HUES6 (cell line): ENCODE data around the gene ANO1.

Experiments used
- H3K27ac ChIP-seq: 2 replicates; pipeline ENCODE4 v1.7.0; 2013; ENCODE audit warnings: low read depth, mild to moderate bottlenecking, low read length, inconsistent platforms
- H3K27me3 ChIP-seq: 2 replicates; pipeline ENCODE4 v1.6.1; 2013; ENCODE audit warnings: low read length; ENCODE audit not compliant: control insufficient read depth, insufficient read depth
- H3K36me3 ChIP-seq: 2 replicates; pipeline ENCODE4 v1.6.1; 2013; ENCODE audit warnings: low read length; ENCODE audit not compliant: control insufficient read depth, insufficient read depth
- H3K4me1 ChIP-seq: 2 replicates; pipeline ENCODE4 v1.6.1; 2013; ENCODE audit warnings: low read length; ENCODE audit not compliant: control insufficient read depth, insufficient read depth
- H3K4me3 ChIP-seq: 2 replicates; pipeline ENCODE4 v1.5.1; 2013; ENCODE audit warnings: low read depth, low read length
- H3K9ac ChIP-seq: one replicate; pipeline ENCODE4 v1.6.1; 2013; ENCODE audit warnings: mild to moderate bottlenecking, low read length
- H3K9me3 ChIP-seq: 2 replicates; pipeline ENCODE4 v1.6.1; 2013; ENCODE audit warnings: low read depth, low read length; ENCODE audit not compliant: control insufficient read depth, insufficient read depth

Gene ANO1

GRCh38 chr11:70036971-70037882 is 40.9 kb upstream of the ANO1 start:
- Histone ChIP-seq H3K27me3 (peaks cover 7% of the 10 kb centered on the region; the same call in 1 of the 2 replicates), H3K36me3 (no peaks in the 10 kb centered on the region), H3K27ac (no peak overlapping the region), H3K9me3 (peaks cover 46% of the 10 kb centered on the region), H3K4me1 (peaks cover 9% of the 10 kb centered on the region; the same call in 1 of the 2 replicates), H3K4me3 (no peak overlapping the region), H3K9ac (no peak overlapping the region)

- Histone ChIP-seq H3K27ac (no peak overlapping the region), H3K9ac (no peak overlapping the region), H3K4me3 (no peak overlapping the region), H3K36me3 (no peaks in the 10 kb centered on the region), H3K9me3 (peaks cover 53% of the 10 kb centered on the region), H3K4me1 (peaks cover 9% of the 10 kb centered on the region; the same call in 1 of the 2 replicates), H3K27me3 (peaks cover 3% of the 10 kb centered on the region; the same call in 1 of the 2 replicates)
Observed at GRCh38 chr11:70038034-70038834, 39.9 kb upstream of the ANO1 start.

GRCh38 chr11:70040452-70040851 is 37.7 kb upstream of the ANO1 start:
- no peak overlapping the region for H3K4me3 ChIP-seq
- no peak overlapping the region for H3K27ac ChIP-seq
- H3K9me3 ChIP-seq: peaks cover 60% of the 10 kb centered on the region
- H3K4me1 ChIP-seq: no peaks in the 10 kb centered on the region
- no peaks in the 10 kb centered on the region for H3K36me3 ChIP-seq
- H3K27me3 ChIP-seq: no peaks in the 10 kb centered on the region
- no peak overlapping the region for H3K9ac ChIP-seq

GRCh38 chr11:70040869-70041501 is 37.1 kb upstream of the ANO1 start:
- peaks cover 61% of the 10 kb centered on the region for H3K9me3 ChIP-seq
- no peak overlapping the region for H3K9ac ChIP-seq
- H3K4me3 ChIP-seq: no peak overlapping the region
- H3K4me1 ChIP-seq: no peaks in the 10 kb centered on the region
- no peaks in the 10 kb centered on the region for H3K27me3 ChIP-seq
- no peaks in the 10 kb centered on the region for H3K36me3 ChIP-seq
- no peak overlapping the region for H3K27ac ChIP-seq

GRCh38 chr11:70043482-70043881 is 34.6 kb upstream of the ANO1 start:
- Histone ChIP-seq H3K9ac (no peak overlapping the region), H3K4me3 (no peak overlapping the region), H3K27ac (no peak overlapping the region), H3K9me3 (peaks cover 43% of the 10 kb centered on the region), H3K36me3 (no peaks in the 10 kb centered on the region), H3K27me3 (no peaks in the 10 kb centered on the region), H3K4me1 (no peaks in the 10 kb centered on the region)

GRCh38 chr11:70046089-70046488 is 32.0 kb upstream of the ANO1 start:
- Histone ChIP-seq H3K4me1 (peaks cover 5% of the 10 kb centered on the region), H3K36me3 (no peaks in the 10 kb centered on the region), H3K9me3 (peaks cover 21% of the 10 kb centered on the region; the same call in 1 of the 2 replicates), H3K27ac (no peak overlapping the region), H3K4me3 (no peak overlapping the region), H3K9ac (no peak overlapping the region), H3K27me3 (no peaks in the 10 kb centered on the region)

GRCh38 chr11:70048279-70049024 is 29.7 kb upstream of the ANO1 start:
- Histone ChIP-seq H3K4me3 (no peak overlapping the region), H3K27me3 (no peaks in the 10 kb centered on the region)

GRCh38 chr11:70049045-70049444 is 29.1 kb upstream of the ANO1 start:
- Histone ChIP-seq H3K27ac (no peak overlapping the region), H3K27me3 (no peaks in the 10 kb centered on the region), H3K4me3 (no peak overlapping the region)

More at GRCh38 chr11:70048279-70049024, 29.7 kb upstream of the ANO1 start:
- no peaks in the 10 kb centered on the region for H3K36me3 ChIP-seq
- no peak overlapping the region for H3K27ac ChIP-seq
- no peak overlapping the region for H3K9ac ChIP-seq
- peaks cover 5% of the 10 kb centered on the region for H3K4me1 ChIP-seq
- H3K9me3 ChIP-seq: peaks cover 7% of the 10 kb centered on the region; the same call in 1 of the 2 replicates

GRCh38 chr11:70050243-70050642 is 27.9 kb upstream of the ANO1 start:
- no peak overlapping the region for H3K27ac ChIP-seq
- H3K4me1 ChIP-seq: peaks cover 5% of the 10 kb centered on the region
- no peak overlapping the region for H3K4me3 ChIP-seq
- no peaks in the 10 kb centered on the region for H3K27me3 ChIP-seq
- H3K9ac ChIP-seq: no peak overlapping the region
- no peaks in the 10 kb centered on the region for H3K36me3 ChIP-seq
- H3K9me3 ChIP-seq: 0 out of 2 replicates have a peak, but pooled peaks cover 3% of the 10 kb centered on the region

More at GRCh38 chr11:70049045-70049444, 29.1 kb upstream of the ANO1 start:
- Histone ChIP-seq H3K9me3 (0 out of 2 replicates have a peak, but pooled peaks cover 3% of the 10 kb centered on the region), H3K36me3 (no peaks in the 10 kb centered on the region), H3K9ac (no peak overlapping the region), H3K4me1 (peaks cover 5% of the 10 kb centered on the region)

GRCh38 chr11:70054004-70054403 is 24.1 kb upstream of the ANO1 start:
- Histone ChIP-seq H3K9ac (no peak overlapping the region), H3K36me3 (no peaks in the 10 kb centered on the region), H3K27ac (no peak overlapping the region), H3K4me3 (no peak overlapping the region), H3K27me3 (no peaks in the 10 kb centered on the region), H3K4me1 (0 out of 2 replicates have a peak, but pooled peaks cover 1% of the 10 kb centered on the region), H3K9me3 (no peaks in the 10 kb centered on the region)
